Measurements from ENCODE around the gene FUBP3.

FUBP3 gene

GRCh38 chr9:130581766-130582165 is 2.4 kb downstream of the FUBP3 start:
- peaks cover 3% of the 10 kb centered on the region; the same call in 1 of the 2 replicates for H3K4me1 ChIP-seq
- peaks cover 19% of the 10 kb centered on the region for H3K36me3 ChIP-seq
- no peaks in the 10 kb centered on the region for H3K27me3 ChIP-seq
- H3K9me3 ChIP-seq: no peaks in the 10 kb centered on the region
- no peak overlapping the region for H3K4me3 ChIP-seq (ENCODE audit: low read depth, low read length)
- no peak for DNase-seq
- no peak for TF ChIP-seq CTCF (IDR thresholded peaks at IDR 0.05; ENCODE audit: low read depth, low read length)

GRCh38 chr9:130583271-130583670 is 3.9 kb downstream of the FUBP3 start:
- DNase-seq: no peak
- Histone ChIP-seq H3K36me3 (peaks cover 21% of the 10 kb centered on the region), H3K27me3 (no peaks in the 10 kb centered on the region), H3K4me3 (ENCODE audit: low read depth, low read length) (no peak overlapping the region), H3K4me1 (peaks cover 3% of the 10 kb centered on the region; the same call in 1 of the 2 replicates), H3K9me3 (no peaks in the 10 kb centered on the region)
- TF ChIP-seq CTCF (IDR thresholded peaks at IDR 0.05; ENCODE audit: low read depth, low read length): no peak

GRCh38 chr9:130587921-130588320 is 8.5 kb downstream of the FUBP3 start:
- no peaks in the 10 kb centered on the region for H3K27me3 ChIP-seq
- no peak overlapping the region for H3K4me3 ChIP-seq (ENCODE audit: low read depth, low read length)
- no peaks in the 10 kb centered on the region for H3K9me3 ChIP-seq
- TF ChIP-seq CTCF (IDR thresholded peaks at IDR 0.05; ENCODE audit: low read depth, low read length): no peak
- DNase-seq: no peak
- peaks cover 8% of the 10 kb centered on the region; the same call in 1 of the 2 replicates for H3K36me3 ChIP-seq
- no peaks in the 10 kb centered on the region for H3K4me1 ChIP-seq

- Histone ChIP-seq H3K9me3 (no peaks in the 10 kb centered on the region), H3K4me3 (ENCODE audit: low read depth, low read length) (no peak overlapping the region), H3K36me3 (peaks cover 4% of the 10 kb centered on the region; the same call in 1 of the 2 replicates), H3K4me1 (no peaks in the 10 kb centered on the region), H3K27me3 (no peaks in the 10 kb centered on the region)
- no peak for DNase-seq
- no peak for TF ChIP-seq CTCF (IDR thresholded peaks at IDR 0.05; ENCODE audit: low read depth, low read length)
Observed at GRCh38 chr9:130588416-130588815, 9.0 kb downstream of the FUBP3 start.

GRCh38 chr9:130589754-130590153 is 10.4 kb downstream of the FUBP3 start:
- no peaks in the 10 kb centered on the region for H3K27me3 ChIP-seq
- no peaks in the 10 kb centered on the region for H3K4me1 ChIP-seq
- no peak for TF ChIP-seq CTCF (IDR thresholded peaks at IDR 0.05; ENCODE audit: low read depth, low read length)
- H3K36me3 ChIP-seq: peaks cover 11% of the 10 kb centered on the region; the same call in 1 of the 2 replicates
- H3K9me3 ChIP-seq: no peaks in the 10 kb centered on the region
- no peak for DNase-seq
- no peak overlapping the region for H3K4me3 ChIP-seq (ENCODE audit: low read depth, low read length)

- H3K9me3 ChIP-seq: no peaks in the 10 kb centered on the region
- H3K36me3 ChIP-seq: peaks cover 13% of the 10 kb centered on the region
- H3K4me1 ChIP-seq: no peaks in the 10 kb centered on the region
- H3K27me3 ChIP-seq: no peaks in the 10 kb centered on the region
- no peak for TF ChIP-seq CTCF (IDR thresholded peaks at IDR 0.05; ENCODE audit: low read depth, low read length)
- no peak for DNase-seq
- H3K4me3 ChIP-seq (ENCODE audit: low read depth, low read length): no peak overlapping the region
Observed at GRCh38 chr9:130590305-130590704, 10.9 kb downstream of the FUBP3 start.

Measured in BE2C (cell line).